Medulla oblongata (tissue), 1 donor: ENCODE measurements around the gene ARHGEF28.

Experiments used
- DNase-seq: peaks from one replicate; pipeline ENCODE4 v3.0.0-alpha.2; 2015; ENCODE audit errors: extremely low spot score

ARHGEF28 gene

GRCh38 chr5:73693573-73694061 lies 67.6 kb downstream of the ARHGEF28 start:
- DNase-seq, result peak; percentile 34

- no peak for DNase-seq
Measured at GRCh38 chr5:73694089-73694488, 68.1 kb downstream of the ARHGEF28 start.

GRCh38 chr5:73698011-73698410 lies 72.0 kb downstream of the ARHGEF28 start:
- no peak for DNase-seq

- no peak for DNase-seq
Measured at GRCh38 chr5:73701566-73701965, 75.6 kb downstream of the ARHGEF28 start.

GRCh38 chr5:73702534-73702933 lies 76.5 kb downstream of the ARHGEF28 start:
- DNase-seq, result no peak

GRCh38 chr5:73702951-73703350 lies 77.0 kb downstream of the ARHGEF28 start:
- DNase-seq, result no peak

- no peak for DNase-seq
Measured at GRCh38 chr5:73705364-73705763, 79.4 kb downstream of the ARHGEF28 start.

- no peak for DNase-seq
Measured at GRCh38 chr5:73706963-73707362, 81.0 kb downstream of the ARHGEF28 start.

- DNase-seq, result no peak
Measured at GRCh38 chr5:73709536-73710129, 83.6 kb downstream of the ARHGEF28 start.

- no peak for DNase-seq
Measured at GRCh38 chr5:73716284-73716808, 90.3 kb downstream of the ARHGEF28 start.

GRCh38 chr5:73718762-73719161 lies 92.8 kb downstream of the ARHGEF28 start:
- no peak for DNase-seq

GRCh38 chr5:73719632-73720031 lies 93.6 kb downstream of the ARHGEF28 start:
- no peak for DNase-seq

- DNase-seq, result peak; percentile 13
Measured at GRCh38 chr5:73722231-73722630, 96.2 kb downstream of the ARHGEF28 start.

- DNase-seq, result no peak
Measured at GRCh38 chr5:73726071-73726470, 100.1 kb downstream of the ARHGEF28 start.

- DNase-seq, result no peak
Measured at GRCh38 chr5:73726606-73727231, 100.7 kb downstream of the ARHGEF28 start.

- DNase-seq, result no peak
Measured at GRCh38 chr5:73727470-73727869, 101.5 kb downstream of the ARHGEF28 start.

GRCh38 chr5:73728493-73729273 lies 102.7 kb downstream of the ARHGEF28 start:
- no peak for DNase-seq

- DNase-seq, result no peak
Measured at GRCh38 chr5:73729329-73729728, 103.3 kb downstream of the ARHGEF28 start.

GRCh38 chr5:73732045-73732444 lies 106.0 kb downstream of the ARHGEF28 start:
- DNase-seq, result no peak

GRCh38 chr5:73733219-73733618 lies 107.2 kb downstream of the ARHGEF28 start:
- no peak for DNase-seq

- DNase-seq, result no peak
Measured at GRCh38 chr5:73735032-73735734, 109.2 kb downstream of the ARHGEF28 start.

- no peak for DNase-seq
Measured at GRCh38 chr5:73739650-73740049, 113.7 kb downstream of the ARHGEF28 start.
